ENCODE results near the gene RNF113B.

RNF113B gene

DNA sequence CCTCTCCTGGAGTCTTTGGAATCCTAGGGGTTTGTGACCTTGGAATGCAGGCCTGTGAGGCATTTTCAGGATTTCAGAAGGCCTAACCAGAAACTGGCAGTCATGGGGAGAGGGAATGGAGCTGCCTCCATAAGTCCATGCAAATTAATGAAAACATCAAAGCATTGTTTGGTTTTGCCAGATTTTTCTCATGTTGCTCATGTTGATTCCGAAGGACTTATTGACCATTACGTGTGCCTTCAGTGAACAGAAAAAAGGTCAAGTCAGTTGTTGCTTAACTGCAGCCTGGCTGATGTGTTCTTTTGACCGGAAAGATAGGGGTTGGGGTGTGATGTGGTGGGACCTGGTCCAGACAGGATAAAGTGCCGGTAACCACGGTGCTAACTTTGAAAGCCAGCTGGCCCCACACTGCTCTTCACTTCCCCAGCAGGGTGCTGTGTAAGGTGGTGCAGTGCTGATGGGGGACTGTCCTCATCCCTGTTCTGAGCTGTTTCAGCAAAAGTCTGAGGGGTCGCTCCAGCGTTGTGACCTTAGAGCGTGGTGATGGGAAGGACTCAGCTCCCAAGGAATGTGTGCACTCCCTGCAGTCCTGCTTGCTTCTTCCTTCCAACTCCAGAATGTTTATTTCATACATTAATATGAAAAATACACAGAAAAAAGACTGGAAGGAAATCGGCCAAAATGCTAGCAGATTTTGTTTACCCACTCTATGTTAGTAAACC is 3.5 kb downstream of the RNF113B start:
- DNase-seq = no peak

GRCh38 chr13:98172590-98173422 is 4.3 kb downstream of the RNF113B start:
- DNase-seq = no peak

- DNase-seq = no peak
Measured at GRCh38 chr13:98171900-98172589, 5.0 kb downstream of the RNF113B start.

- no peak for DNase-seq
Measured at GRCh38 chr13:98169331-98169730, 7.7 kb downstream of the RNF113B start.

- no peak for DNase-seq
Measured at GRCh38 chr13:98162935-98163334, 14.1 kb downstream of the RNF113B start.

DNA sequence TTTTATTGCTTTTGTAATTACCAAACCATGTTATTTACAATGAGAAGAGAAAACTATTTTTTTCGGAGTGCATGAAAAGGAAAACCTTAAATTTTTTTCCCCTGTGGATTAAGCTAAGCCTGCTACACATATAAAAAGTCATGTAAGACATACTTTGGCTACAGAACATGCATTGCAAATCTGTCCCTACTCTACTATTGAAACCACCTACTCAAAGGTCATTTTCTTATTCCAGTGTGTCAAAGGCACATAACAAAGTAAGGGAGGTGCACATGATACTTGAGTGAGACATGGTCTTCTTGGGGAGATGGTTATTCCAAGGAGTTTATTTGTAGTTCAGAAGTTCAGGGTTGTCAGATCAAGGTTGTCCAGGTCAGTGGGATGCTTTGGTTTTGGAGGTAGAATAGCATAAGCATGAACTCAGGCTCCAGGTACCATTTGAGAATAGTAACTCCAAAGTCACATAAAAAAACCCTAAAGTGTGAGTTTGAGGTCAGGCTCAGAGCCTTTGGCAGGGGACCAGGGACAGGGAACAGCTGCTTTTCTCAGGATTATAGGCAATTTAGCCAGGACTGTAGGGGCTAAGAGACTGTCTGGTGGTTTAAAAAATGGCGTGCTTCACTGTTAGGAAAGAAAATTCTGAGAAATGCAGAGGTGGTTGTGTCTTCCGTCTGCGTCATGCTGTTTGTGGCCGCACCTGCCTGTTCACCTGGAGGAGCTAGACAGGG is 18.7 kb downstream of the RNF113B start:
- no peak for DNase-seq

DNA sequence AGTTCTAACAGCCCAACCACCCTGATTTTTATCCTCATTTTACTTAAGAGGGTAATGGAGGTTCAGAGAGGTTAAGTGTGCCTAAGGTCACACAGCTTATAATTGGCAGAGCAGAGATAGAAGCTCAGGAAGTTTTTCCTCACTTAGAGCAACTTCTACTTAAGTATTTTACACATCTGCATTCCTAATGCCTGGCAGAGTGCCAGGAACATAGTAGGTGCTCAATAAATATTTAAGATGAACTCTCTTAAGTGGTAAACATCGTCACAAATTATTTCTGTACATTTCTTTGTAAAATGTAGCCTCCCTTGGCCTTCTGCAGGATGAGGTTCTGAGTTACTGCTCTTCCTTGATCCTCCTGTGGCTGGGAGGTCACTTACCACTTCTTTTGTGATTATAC is 19.5 kb downstream of the RNF113B start:
- DNase-seq = no peak

DNA sequence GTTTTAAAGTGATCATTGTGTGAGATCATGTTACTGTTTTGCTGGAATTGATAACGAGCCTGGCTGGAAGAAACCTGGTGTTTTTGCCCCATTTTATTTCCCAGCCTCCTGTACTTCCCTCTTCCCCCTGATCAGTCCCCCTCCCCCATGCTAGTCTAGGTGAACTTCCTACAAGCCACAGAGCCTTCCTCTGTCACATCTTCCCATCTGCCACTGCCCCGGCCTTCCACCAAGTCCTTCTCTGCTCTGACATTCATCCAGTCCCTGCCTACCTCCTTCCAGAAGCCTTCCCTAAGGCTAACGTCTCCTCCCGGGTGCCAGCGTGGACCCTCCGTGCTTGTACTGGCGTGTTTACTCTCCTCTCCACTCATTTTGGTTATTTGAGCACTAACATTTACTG is 19.9 kb downstream of the RNF113B start:
- no peak for DNase-seq

- no peak for DNase-seq
Measured at GRCh38 chr13:98156259-98156658, 20.8 kb downstream of the RNF113B start.

- no peak for DNase-seq
Measured at GRCh38 chr13:98155475-98156109, 21.5 kb downstream of the RNF113B start.

GRCh38 chr13:98150832-98151479 is 26.1 kb downstream of the RNF113B start:
- no peak for DNase-seq

DNA sequence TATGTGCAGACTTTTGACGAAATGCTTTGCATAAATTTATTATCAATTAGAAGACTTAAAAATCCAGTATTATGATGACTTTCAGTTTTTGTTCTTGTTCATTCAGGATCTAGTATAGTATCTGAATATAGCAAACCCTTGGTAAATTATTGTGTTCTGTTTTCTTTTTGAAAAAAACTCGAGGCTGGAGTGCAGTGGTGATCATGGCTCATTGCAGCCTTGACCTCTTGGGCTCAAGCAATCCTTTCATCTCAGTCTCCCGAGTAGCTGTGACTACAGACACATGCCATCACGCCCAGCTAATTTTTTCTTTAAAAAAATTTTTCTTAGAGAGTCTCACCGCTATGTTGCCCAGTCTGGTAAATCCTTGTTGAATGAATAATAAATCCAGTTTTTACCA is 29.5 kb downstream of the RNF113B start:
- no peak for DNase-seq

- DNase-seq = no peak
Measured at GRCh38 chr13:98144801-98145350, 32.2 kb downstream of the RNF113B start.

- DNase-seq = no peak
Measured at GRCh38 chr13:98144027-98144741, 32.9 kb downstream of the RNF113B start.

DNA sequence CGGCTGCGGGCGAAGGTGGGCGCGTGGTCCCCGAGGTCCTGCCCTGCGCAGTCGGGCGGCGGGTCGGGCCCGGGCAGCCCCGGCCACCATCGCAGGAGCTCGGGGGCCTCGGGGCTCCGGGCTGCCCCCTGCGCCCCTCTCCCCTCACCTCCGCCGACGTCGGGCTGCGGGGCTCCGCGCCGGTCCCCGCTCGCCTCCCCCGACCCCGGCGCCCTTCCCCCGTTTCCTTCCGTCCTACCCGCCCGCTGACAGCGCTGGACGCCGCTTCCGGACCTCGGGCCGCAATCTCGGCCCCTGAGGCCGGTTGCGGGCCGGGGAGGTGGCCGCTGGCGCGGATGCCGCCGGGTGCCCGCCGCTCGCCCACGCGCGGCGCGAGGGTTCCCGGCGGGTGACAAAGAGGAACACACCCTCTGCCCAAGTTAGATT is 33.5 kb downstream of the RNF113B start:
- DNase-seq = no peak

DNA sequence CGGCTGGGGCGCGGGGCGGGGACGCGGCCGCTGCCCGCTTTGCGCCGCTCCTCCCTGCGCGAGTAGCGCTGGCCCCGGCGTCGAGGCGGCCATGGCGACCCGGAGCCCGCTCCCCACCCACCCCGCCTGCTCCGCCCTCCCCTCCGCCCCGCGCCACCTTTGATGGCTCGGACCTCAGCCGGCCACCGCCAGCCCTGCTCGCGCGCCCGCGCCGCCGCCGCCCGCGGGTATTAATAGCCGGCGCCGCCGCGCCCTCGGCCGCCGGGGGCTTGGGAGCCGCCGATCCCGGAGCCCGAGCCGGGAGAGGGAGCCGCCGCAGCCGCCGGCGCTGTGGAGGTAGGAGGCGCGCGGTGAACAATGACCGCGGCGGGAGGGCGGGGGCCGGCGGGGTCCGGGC is 33.9 kb downstream of the RNF113B start:
- DNase-seq = no peak

DNA sequence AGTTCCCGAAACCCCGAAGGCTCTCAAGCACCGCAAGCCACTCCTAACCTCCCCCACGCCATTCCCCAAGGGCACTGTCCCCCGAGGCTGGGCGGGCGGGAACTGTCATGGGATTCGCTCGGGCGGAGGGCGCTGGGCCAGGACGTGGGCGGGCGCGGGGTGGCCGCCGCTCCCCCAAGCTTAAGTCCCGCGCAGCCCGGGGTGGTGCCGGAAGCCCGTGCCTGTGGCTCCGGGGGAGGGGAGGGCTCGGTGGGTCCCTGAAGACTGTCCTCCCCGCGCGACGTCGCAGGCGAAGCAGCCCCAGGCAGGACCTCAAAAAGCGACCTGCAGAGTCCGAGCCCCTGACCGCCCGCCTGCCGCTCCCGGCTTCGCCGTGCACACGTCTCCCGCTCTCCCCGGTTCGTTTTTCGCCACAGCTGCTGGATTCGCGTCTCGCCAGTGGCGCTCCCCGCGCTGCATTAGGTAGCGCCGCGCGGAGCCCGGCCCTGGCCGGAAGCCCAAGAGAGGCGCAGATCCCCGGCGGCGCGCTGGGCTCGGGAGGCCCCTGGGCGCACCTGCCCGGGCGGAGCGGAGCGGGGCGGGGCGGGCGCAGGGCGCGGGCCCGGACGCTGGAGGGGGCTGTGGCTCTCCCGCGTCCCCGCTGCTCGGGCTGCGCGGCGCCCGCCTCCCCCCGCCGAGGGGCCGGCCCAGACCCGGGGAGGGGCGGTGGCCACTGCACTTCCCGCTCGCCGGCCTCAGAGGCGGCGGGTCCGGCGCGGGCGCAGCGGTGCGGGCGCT is 34.5 kb downstream of the RNF113B start, which contains the start of gene FARP1:
TSS of gene FARP1 (plus strand) at position 715 of the 777 bp plus-strand sequence. CDS start 70,149 bp downstream, outside the sequence.
- no peak for DNase-seq

DNA sequence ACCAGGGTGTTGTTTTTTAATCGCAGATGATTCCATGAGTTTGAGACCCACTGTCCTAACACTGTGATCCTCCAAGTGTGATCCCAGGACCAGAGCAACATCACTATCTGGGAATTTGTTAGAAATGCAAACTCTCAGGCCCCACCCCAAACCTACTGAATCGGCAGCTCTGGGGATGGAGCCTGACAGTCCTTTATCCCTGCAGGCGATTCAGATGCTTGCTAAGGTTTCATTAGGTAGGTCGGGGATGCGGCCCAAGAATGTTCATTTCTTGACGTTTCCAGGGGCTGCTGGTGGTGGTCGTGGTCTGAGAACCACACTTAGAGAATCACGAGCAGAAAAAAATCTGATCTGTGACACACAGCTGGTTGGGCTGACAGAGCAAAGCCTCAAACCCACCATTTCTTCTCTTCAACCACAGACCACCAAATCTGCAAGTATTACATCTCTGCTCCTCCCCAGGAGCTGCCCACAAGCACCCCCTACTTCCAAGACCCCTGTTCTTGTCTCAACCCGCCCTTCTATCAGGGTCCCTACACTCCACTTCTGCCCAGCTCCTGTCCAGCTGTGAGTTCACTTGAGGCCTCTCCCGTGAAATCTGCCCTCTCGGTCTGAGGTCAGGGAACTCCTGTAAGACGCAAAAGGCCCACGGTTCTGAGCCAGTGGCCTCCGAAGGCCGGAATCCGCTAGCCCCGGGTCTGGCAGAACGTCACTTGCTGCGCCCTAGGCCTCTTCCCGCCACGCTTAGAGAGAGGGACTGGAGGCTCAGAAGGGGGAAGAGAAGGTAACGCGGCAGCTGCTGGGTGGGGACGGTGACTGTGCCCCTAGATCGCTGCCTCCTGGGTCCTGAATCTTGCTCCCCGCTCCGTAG is 35.3 kb downstream of the RNF113B start:
- DNase-seq = no peak

DNA sequence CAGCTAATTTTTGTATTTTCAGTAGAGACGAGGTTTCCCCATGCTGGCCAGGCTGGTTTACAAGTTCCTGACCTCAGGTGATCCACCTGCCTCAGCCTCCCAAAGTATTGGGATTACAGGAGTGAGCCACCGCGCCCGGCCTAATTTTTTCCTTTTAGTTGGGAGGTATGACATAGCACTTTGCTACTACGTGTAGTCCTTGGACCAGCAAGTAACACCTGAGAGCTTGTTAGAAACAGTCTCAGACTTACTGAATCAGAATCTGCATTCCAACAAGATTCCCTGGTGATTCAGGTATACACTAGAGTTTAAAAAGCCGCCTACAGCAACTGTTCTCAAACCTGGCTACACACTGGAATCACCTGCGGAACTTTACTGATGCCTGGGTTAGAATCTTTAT is 36.0 kb downstream of the RNF113B start:
- no peak for DNase-seq
